GM13976 (cell line): ENCODE data around the gene SPHK1.

Source experiments
- DNase-seq: peaks from one replicate; pipeline ENCODE4 v3.0.0; 2012; ENCODE audit warnings: low spot score
- CTCF ChIP-seq: IDR thresholded peaks from 2 replicates; pipeline ENCODE4 v1.5.1; 2012; ENCODE audit warnings: borderline replicate concordance, mild to moderate bottlenecking; ENCODE audit not compliant: insufficient read depth; ENCODE audit errors: extremely low read depth, missing control alignments, control extremely low read depth
- in situ Hi-C: fragments of 300-500 bp; cut with MboI; formaldehyde crosslinking; loops from one replicate; pipeline ENCODE4 v1.12.0; 2022; ENCODE audit warnings: low sequenced_read_pairs, mixed read lengths, inconsistent platforms; ENCODE audit not compliant: unreplicated experiment

SPHK1 gene

DNA sequence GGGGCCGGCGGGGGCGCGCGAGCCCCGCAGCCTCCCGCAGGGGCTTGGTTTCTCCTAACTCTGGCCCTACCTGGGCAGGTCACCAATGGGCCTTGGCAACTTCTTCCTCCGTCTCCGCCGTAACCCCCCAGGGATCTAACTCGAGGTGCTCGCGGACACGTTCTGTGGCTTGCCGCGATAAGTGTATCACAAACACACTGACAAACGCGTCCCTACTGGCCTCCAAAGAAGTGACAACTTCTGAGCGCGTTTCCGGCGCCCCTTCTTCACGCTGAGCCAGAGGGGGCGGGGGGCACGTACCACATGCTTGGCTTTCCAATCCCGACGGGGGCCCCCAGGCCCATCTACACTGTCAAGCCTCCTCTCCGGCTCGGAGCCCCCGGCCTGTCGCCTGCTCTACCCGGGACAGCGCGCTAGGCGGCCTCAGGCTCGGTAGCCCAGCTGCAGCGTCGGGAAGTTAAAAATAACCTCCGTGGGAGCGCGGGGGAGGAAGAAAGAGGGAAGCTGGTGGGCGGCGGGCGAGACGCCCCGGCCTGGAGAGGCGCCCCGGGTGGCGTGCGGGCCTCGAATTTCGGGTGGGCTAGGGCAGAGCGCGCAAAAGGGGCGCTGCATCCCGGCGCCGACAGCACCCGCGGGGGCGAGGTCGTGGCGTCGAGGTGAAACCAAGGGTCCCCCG, 725 bp upstream of the SPHK1 start:
- in situ Hi-C loops = no loop called here
- no peak for TF ChIP-seq CTCF
- DNase-seq = peak; percentile 73

DNA sequence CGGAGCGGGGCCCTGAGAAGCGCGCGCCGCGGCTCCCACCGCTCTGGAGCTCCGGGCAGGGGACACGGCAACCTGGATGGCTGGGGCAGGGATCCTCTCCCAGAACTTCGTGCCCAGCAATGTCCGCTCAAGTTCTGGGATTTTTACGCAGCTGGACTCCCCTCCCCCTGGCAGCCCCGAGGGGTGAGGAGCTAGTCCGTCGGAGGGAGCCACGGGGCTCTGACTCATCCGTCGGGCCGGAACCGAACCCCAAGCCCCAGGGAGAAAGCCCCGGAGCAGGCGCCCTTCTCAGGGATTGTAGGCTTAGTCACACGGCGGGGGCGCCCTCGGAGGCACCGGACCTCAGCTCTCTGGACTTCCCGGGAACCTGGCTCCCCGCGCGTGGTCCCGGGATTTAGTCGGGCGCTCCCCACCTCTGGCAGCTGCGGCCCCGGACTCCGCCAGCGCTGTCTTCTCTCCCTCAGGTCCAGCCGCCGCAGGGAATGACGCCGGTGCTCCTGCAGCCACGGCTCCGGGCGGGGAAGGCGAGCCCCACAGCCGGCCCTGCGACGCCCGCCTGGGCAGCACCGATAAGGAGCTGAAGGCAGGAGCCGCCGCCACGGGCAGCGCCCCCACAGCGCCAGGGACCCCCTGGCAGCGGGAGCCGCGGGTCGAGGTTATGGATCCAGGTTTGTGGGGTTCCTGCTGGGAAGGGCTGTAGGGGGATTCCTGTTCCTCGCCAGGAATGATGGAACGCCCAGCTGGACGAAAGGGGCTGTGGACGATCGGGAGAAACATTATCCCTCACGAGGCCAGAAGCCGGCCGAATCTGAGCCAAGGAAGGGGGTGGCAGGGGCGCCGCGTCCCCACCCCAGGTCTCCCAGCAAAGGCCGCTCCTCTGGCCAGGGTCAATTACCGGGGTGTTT, 830 bp downstream of the SPHK1 start:
- peak; percentile 48 for DNase-seq
- in situ Hi-C loops = no loop called here
- no peak for TF ChIP-seq CTCF

- peak; percentile 76 for TF ChIP-seq CTCF
- peak; percentile 95 for DNase-seq
- in situ Hi-C loops = no loop called here
Observed at GRCh38 chr17:76385892-76386786, 1.7 kb downstream of the SPHK1 start.

- no peak for DNase-seq
- no peak for TF ChIP-seq CTCF
- in situ Hi-C loops = no loop called here
Observed at GRCh38 chr17:76386966-76387765, 2.8 kb downstream of the SPHK1 start.

DNA sequence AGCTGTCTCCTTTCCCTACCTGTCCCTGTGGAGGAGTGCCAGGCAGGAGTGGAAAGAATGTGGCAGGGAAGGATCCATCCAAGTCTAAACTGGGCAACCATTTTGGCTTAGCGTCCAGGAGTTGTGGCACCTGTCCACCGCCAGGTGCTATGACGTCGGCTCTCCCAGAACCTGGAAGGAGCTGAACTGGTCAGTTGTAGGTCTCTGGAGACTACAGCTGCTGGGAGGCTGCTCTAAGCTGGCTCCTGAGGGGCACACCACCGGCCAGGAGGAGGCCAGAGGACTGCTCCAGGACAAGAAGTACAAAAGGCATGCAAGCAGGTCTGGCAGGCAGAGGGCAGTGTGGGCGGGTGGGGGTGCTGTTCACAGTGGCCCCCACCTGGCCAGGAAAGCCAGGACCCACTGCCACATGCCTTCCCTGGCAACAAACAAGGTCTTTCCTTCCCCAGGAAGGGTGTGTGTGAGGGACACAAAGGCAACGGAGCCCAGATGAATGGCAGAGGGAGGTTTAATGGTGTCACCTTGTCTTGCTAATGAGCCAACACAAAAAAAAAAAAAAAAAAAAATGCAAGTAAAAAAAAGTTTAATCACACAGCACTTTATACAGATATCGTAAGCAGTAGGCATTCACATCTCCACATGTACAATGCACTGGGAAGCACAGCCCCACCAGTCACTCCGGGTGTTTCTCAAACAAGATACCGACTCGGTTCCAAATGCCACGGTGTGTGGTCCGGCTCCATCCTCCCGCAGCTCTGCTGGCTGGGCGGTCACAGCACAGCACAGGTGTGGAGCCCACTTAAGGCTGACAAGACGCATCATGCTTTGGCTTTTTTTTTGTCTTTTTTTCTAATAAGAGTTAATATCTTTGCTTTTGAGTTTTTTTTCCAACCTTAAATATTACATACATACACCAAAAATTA, 4.8 kb downstream of the SPHK1 start:
- in situ Hi-C loops = no loop called here
- TF ChIP-seq CTCF = no peak
- no peak for DNase-seq
